ENCODE data around the gene ZNF816. TPM values are rescaled to one million over a fixed set of nuclear protein-coding genes. Genes with fewer than 3 reads are reported as not detected.
"Not testable (repeated sequence)": the region's sequence is repeated elsewhere in the genome, so short reads cannot be mapped to it uniquely, and the experiment has no call there.

Gene ZNF816
- polyA plus RNA-seq, 3 donors: 2.0 to 3.3 (median 3.3) TPM

DNA sequence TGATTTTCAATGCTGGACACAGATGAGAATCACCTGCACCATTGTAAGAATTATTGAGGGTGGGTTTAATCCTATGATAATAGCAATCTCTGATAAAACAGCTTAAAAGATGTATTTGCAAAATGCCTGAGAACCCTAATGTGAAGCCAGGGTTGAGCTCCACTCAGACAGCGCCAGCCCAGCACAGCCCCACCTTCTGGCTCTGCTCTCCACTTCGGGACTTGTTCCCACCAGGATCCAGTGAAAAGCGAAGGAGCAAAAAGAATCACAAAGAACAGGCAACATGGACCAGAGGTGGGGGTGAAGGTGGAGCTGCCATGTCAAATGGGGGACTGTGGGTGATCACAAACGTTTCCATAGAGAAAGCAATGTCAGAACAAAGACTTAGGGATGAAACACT, 18.6 kb upstream of the ZNF816 start:
- WGBS, 3 donors: 49 to 67% (median 65%) methylated on average over 4 of the region's 4 CpGs
- no peak overlapping the region for H3K27ac ChIP-seq (ENCODE audit: low read depth, low read length)

DNA sequence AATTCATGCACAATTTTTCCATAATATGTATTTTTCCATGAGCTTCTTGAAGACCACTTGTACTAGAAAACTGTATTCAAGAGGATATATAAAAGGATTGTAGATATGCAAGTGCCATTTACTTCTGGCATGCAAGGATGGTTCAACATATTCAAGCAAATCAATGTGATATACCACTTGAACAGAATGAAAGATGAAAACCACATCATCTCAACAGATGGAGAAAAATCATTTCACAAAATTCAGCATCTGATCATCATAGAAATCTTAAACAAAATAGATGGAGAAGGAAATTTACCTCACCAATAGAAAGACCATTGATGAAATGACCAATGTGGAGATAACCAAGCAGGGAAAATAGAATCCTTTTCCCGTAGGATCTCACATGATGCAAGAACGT, 5.1 kb upstream of the ZNF816 start:
- H3K27ac ChIP-seq (ENCODE audit: low read depth, low read length): no peak overlapping the region
- 90 to 93% (median 91%) methylated on average over 2 of the region's 2 CpGs for WGBS, 3 donors

GRCh38 chr19:52963247-52963618, 552 bp upstream of the ZNF816 start:
- H3K27ac ChIP-seq (ENCODE audit: low read depth, low read length): no peak overlapping the region
- 1 to 4% (median 1%) methylated on average over 12 of the region's 12 CpGs for WGBS, 3 donors

- no peak overlapping the region for H3K27ac ChIP-seq (ENCODE audit: low read depth, low read length)
- 11 to 36% (median 36%) methylated on average over 5 of the region's 5 CpGs for WGBS, 3 donors
Observed at GRCh38 chr19:52961981-52962380, 700 bp downstream of the ZNF816 start.

DNA sequence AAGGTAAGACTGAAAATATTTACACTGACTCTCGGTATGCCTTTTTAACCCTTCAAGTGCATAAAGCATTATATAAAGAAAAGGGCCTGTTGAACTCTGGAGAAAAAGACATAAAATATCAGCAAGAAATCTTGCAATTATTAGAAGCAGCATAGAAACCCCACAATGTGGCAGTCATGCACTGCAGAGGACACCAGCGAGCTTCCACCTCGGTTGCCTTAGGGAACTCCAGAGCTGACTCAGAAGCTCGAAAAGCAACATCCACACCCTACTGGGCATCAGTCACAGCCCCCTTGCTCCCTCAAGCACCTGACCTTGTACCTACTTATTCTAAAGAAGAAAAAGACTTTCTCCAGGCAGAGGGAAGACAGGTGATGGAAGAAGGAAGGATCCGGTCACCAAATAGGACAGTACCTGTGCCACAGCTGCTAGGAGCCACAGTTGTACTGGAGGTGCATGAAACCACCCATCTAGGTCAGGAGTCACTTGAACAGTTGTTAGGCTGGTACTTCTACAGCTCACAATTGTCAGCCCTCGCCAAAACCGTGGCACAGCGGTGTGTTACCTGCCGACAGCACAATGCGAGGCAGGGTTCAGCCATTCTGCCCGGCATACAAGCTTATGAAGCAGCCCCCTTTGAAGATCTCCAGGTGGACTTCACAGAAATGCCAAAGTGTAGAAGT, 2.9 kb downstream of the ZNF816 start:
- no peak overlapping the region for H3K27ac ChIP-seq (ENCODE audit: low read depth, low read length)
- WGBS, 3 donors: 88 to 98% (median 95%) methylated on average over 11 of the region's 11 CpGs

DNA sequence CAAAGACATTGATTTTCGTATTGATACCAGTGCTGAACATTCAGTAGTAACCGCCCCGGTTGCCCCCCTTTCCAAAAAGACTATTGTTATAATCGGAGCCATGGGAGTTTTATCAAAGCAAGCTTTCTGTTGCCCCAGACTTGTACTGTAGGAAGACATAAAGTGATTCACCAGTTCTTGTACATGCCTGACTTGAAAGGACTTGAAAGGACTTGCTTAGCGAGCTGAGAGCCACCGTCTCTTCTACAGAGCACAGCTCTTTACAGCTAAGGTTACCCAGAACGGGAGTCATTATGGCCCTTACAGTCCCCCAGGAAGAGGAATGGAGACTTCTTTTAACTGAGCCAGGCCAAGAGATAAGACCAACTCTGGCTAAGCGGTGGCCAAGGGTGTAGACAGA, 5.1 kb downstream of the ZNF816 start:
- no peak overlapping the region for H3K27ac ChIP-seq (ENCODE audit: low read depth, low read length)
- WGBS, 3 donors: 92 to 99% (median 99%) methylated on average over 8 of the region's 8 CpGs

DNA sequence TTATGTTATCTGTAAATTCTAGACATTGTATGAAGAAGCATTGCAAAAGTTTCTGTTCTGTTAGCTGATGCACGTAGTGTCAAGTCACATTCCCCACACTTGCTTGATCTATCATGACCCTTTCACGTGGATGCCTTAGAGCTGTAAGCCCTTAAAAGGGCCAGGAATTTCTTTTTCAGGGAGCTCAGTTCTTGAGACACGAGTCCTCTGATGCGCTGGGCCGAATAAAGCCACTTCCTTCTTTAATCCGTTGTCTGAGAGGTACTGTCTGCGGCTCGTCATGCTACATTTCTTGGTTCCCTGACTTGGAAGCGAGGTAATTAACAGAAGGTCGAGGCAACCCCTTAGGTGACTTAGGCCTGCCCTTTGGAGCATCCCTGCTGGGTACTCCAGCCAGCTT, 5.8 kb downstream of the ZNF816 start:
- WGBS, 3 donors: 96 to 98% (median 97%) methylated on average over 10 of the region's 10 CpGs
- H3K27ac ChIP-seq (ENCODE audit: low read depth, low read length): no peak overlapping the region

DNA sequence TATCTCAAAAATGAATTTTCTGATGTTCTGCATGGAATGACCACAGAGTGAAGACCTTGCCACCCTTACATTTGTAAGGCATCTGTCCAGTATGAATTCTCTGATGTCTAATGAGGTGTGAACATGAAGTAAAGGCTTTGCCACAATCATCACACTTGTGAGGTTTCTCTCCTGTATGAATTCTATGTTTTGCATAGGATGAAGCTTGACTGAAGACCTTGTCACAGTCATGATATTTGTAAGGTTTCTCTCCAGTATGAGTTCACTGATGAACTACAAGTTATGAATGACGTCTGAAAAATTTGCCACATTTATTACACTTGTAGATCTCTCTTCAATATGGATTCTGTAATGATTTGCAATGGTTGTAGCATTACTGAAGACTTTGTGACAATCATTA, 13.3 kb downstream of the ZNF816 start:
- WGBS, 3 donors: 0 to 99% (median 95%) methylated on average over 1 of the region's 1 CpG
- no peak overlapping the region for H3K27ac ChIP-seq (ENCODE audit: low read depth, low read length)

- H3K27ac ChIP-seq (ENCODE audit: low read depth, low read length): no peak overlapping the region
- WGBS, 3 donors: 86 to 97% (median 97%) methylated on average over 13 of the region's 13 CpGs
Observed at GRCh38 chr19:52948025-52948770, 14.5 kb downstream of the ZNF816 start.

GRCh38 chr19:52946322-52947310, 16.1 kb downstream of the ZNF816 start:
- 20 to 49% (median 40%) methylated on average over 35 to 39 of the region's 39 CpGs for WGBS, 3 donors
- no peak overlapping the region for H3K27ac ChIP-seq (ENCODE audit: low read depth, low read length)

DNA sequence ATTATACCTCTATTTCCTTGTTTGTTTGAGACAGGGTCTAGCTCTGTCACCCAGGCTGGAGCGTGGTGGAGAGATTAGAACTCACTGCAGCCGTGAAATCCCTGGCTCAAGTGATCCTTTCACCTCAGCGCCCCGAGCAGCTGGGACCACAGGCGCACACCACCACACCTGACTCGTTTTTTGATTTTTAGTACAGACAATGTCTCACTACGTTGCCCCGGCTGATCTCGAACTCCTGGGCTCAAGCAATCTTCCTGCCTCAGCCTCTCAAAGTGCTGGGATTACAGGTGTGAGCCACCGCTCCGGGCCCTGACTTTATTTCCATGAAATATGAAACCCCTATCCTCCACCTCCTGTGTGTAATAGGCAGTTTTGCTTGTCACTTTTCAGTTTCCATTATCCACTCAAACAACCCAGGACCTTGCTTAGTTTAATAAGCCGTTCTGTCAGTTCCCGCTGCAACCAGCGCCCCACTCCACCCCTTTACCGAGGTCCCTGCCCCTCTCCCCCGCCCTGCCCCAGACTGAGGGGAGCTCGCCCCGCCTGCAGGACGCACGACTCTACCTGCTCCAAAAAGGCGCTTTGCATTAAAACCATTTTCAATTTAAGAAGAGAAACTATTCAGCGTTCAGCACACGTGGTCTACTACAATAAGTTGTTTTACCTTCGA, 16.9 kb downstream of the ZNF816 start:
- H3K27ac ChIP-seq (ENCODE audit: low read depth, low read length): no peak overlapping the region
- WGBS, 3 donors: 33 to 71% (median 67%) methylated on average over 24 of the region's 24 CpGs

- 57 to 84% (median 79%) methylated on average over 17 of the region's 17 CpGs for WGBS, 3 donors
- H3K27ac ChIP-seq (ENCODE audit: low read depth, low read length): not testable (repeated sequence)
Observed at GRCh38 chr19:52944703-52945493, 17.8 kb downstream of the ZNF816 start.

- 48 to 86% (median 80%) methylated on average over 17 of the region's 17 CpGs for WGBS, 3 donors
- H3K27ac ChIP-seq (ENCODE audit: low read depth, low read length): no peak overlapping the region
Observed at GRCh38 chr19:52943884-52944643, 18.6 kb downstream of the ZNF816 start.

- no peak overlapping the region for H3K27ac ChIP-seq (ENCODE audit: low read depth, low read length)
- 60 to 65% (median 61%) methylated on average over 29 of the region's 29 CpGs for WGBS, 3 donors
Observed at GRCh38 chr19:52943134-52943883, 19.4 kb downstream of the ZNF816 start.

DNA sequence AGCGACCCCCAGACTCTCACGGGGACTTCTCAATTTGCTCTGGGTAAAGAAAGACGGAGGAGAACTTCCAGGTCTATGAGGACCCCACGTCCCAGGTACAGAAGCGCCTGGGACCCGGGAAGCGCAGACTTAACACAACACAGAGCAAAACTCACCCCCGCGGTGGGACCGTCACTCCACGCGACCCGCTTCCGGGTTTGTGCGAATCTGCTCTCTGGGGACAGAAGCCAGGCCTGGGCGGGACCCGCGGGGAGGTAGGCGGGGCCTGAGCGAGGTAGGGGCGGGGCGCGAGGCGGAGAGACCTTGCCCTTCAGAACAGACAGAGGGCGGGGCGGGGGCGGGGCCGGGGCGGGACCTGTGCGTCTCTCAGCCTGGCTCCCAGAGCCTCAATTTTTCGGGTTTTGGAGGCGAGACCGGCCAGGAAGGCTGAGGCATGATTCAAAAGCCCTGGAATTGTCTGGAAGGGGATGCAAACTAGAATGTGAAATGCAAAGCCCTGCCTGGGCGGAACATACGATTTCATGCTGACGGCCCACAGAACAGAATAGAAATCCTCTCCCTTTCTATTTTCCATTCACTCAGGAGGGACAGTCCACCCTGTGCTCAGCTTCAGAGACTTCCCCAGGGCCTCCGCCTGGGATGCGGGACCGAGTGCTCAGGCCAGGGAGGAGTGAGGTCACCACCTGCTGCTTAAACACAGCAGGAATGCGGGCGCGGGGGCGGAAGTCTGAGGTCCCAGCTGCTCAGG, 20.1 kb downstream of the ZNF816 start:
- WGBS, 3 donors: 0% methylated on average over 33 to 43 of the region's 43 CpGs

GRCh38 chr19:52941941-52942385, 20.7 kb downstream of the ZNF816 start:
- H3K27ac ChIP-seq (ENCODE audit: low read depth, low read length): no peak overlapping the region
- WGBS, 3 donors: 0 to 1% (median 1%) methylated on average over 26 of the region's 26 CpGs

More for the DNA sequence above, 20.1 kb downstream of the ZNF816 start:
- no peak overlapping the region for H3K27ac ChIP-seq (ENCODE audit: low read depth, low read length)

Data from adipose tissue (tissue), 3 donors.